AG08395 (cell line): ENCODE data around the gene IPO4.
A peak's percentile ranks its signal among the peaks of the same experiment; 100 is the strongest.

Experiments
- DNase-seq: peaks from one replicate; pipeline ENCODE4 v3.0.0; 2012; ENCODE audit warnings: mixed read lengths, low spot score

IPO4 gene

DNA sequence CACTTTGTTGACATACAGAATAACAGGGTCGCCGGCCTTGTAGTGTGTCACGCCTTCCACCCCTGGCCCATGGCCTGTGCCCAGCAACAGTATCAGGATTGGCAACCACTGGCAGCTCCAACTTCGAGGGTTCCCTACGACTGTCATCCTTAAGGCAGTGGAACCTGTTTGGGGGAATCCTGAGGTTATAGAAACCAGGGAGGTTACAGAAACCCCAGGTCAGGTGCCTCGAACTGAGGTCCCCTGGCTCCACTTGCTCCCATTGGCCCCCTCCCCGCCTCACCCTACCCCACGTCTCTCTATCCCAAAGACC is 6.2 kb upstream of the IPO4 start:
- no peak for DNase-seq

- DNase-seq: no peak
Observed at GRCh38 chr14:24194186-24194872, 5.7 kb upstream of the IPO4 start.

DNA sequence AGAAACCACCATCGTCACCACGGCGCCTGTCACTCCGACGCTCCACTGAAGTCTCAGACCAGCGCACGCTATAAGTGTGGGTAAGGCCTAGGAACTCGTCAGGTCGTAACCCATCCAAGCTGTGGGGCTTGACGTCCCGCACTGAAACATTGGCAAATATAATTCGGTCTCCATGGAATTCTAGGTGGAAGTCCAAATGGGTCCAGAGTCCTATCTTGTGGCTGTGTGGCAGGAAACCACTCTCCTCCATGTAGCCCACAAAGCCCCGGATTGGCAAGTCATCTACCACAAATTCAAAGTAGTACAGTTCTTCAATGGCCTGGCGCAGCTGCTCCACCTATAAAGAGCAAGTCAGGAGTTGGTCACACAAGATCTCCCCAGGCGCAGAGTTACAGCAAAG is 4.3 kb upstream of the IPO4 start:
- DNase-seq: no peak

- DNase-seq: no peak
Observed at GRCh38 chr14:24190416-24190815, 1.8 kb upstream of the IPO4 start.

DNA sequence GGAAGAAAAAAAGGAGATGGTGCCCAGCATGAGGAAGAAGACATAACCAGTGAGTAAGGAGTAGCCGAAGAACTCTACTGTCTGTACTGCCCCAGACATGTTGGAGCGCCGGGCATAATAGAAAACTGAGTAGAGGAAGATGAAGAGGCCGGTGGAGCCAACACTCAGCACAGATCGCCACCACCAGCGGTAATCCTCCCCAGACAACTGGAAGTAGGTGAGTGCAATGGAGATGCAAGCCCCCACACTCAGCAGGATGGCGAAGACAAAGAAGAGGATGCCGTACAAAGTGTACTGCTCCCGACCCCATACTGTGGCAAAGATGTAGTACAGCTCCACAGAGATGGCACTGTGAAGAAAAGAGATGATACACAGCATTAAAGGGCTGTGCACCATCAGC is 844 bp upstream of the IPO4 start:
- no peak for DNase-seq

- DNase-seq: no peak
Observed at GRCh38 chr14:24189059-24189375, 401 bp upstream of the IPO4 start.

GRCh38 chr14:24187539-24187915 is 1.1 kb downstream of the IPO4 start:
- DNase-seq: no peak

DNA sequence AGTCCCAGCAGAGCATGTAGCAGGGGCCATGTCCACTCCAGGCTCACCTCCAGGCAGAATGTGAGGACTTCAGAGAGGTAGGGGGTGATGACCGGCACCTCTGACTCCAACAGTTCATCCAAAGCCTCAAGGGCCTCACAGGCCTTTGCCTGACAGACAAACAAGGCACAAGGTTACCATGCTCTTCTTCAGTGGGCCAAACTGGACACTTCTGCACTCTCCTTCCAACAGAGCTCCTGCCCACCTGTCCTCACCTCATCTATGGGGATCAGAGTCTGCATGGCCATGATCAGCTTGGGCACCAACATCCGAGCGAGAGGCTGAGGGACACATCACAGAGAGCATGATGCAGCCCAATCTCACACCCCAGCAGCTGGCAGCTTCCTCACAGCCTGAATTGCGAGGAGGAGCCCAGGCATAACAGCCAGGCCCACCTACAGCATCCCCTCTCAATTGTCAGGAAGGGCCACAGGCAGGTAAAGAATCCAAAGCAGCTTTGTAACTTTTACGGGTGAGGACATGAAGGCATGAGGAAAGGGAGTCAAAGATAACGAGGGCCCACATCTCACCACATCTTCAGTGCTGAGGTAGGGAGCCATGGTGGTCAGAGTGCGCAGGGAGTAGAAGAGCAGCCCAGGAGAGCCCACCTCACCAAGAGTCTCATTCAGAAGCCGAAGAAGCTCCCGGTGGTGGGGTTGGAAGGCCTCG is 1.6 kb downstream of the IPO4 start:
- DNase-seq: no peak

DNA sequence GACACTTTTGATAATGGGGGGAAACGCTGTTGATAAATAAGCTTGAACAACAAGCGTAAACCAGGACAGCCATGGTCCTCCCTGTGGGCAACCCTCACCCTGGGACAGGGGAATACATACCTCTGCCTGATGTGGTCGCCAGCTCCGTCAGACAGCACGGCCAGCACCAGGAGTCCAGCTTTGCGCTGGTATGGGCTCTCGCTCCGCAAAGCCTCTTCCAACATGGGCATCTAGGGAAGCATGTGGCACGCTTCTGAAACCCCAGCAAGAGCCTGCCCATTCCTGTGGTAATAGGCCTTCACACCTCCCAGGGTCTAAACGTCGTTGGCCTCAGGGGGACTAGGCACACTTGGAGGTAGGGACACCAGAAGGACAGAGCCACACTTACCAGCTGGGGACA is 2.9 kb downstream of the IPO4 start:
- DNase-seq: no peak

DNA sequence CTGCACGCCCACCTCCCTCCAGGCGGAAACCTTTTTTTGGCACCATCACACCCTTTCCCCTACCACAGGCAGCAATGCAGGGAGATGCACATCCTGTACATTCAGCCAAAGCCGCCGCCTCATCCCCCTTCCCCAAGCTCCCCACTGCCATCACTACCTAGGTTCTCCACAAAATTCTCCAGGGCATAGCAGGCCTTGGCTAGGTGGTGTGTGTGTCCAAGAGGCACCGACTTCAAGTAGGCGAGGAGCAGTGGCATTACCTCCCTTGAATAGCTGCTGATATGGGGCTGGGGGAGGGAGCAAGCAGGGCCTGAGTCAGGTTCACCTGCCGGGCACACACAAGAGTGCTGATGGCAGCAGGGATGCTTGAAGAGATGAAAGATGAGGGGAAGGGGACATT is 3.6 kb downstream of the IPO4 start:
- DNase-seq: no peak

- no peak for DNase-seq
Observed at GRCh38 chr14:24184104-24184970, 4.3 kb downstream of the IPO4 start.

GRCh38 chr14:24183014-24183481 is 5.6 kb downstream of the IPO4 start:
- DNase-seq: no peak

- no peak for DNase-seq
Observed at GRCh38 chr14:24182110-24182882, 6.3 kb downstream of the IPO4 start.

DNA sequence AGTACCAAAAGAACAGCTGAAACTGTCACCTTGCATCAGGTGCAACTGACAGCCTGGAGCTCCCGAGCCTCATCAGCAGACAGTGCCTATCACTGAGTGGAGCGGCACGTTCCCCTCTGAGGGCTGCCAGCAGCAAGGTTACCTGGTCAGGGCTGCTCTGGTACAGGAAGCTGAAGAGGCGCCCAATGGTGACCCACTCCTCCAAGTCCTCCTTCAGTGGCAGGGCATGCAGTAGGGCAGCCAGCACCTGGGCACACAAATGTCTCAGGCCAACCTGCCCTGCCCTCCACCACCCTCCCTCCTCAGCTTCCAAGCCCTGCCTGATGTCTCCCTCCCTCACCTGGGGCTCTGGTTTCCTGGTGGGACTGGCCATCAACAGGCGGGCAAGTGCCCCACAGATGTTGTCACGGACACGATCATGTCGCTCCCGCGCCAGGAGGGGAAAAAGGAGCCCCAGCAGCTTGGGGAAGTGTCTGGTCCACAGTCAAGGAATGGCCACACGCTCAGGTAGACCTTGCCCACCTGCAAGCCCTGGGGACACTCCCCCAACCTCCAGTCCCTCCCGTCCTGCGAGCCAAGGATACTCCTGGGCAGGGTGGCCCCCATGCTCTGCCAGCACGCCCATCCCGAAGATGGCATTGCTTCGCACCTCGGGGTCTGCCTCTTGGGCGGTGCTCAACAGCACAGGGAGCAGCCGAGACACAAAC is 7.1 kb downstream of the IPO4 start:
- DNase-seq: no peak

- DNase-seq: peak; percentile 82
Observed at GRCh38 chr14:24179961-24180796, 8.4 kb downstream of the IPO4 start.

GRCh38 chr14:24179294-24179960 is 9.2 kb downstream of the IPO4 start:
- DNase-seq: no peak

DNA sequence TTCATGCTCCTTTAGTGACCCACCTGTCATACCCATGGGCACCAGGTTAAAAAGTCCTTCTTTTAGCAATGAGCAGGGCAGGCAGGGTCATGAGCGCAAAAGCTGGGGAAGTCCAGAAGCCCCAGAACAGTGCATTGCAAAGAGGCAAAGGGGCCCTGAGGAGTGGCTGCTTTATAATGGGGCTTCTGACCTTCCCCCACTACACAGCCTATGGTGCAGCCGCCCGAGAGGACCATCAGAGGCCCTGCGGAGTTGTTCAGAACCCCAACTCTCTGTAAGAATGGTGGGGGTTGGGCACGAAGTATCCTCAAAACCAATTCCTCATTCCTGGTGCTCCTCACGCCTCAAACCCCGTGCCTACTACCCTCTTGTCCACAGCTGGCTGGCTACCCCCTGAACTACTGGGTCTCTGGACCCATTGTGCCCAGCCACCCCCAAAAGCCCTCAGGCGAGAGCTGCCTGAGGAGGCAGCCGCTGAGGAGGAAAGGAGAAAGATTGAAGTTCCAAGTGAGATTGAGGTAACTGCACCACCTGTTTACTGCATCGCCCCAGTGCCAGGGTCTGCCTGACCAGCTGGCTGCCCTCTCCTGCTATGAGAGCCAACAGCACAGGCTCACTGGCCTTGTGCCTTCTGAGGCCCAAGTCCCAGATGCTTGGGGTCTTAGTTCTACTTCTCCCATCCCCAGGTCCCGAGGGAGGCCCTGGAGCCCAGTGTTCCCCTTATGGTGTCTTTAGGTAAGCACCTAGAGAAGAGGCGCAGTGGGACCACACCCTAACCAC is 10.0 kb downstream of the IPO4 start:
- no peak for DNase-seq

DNA sequence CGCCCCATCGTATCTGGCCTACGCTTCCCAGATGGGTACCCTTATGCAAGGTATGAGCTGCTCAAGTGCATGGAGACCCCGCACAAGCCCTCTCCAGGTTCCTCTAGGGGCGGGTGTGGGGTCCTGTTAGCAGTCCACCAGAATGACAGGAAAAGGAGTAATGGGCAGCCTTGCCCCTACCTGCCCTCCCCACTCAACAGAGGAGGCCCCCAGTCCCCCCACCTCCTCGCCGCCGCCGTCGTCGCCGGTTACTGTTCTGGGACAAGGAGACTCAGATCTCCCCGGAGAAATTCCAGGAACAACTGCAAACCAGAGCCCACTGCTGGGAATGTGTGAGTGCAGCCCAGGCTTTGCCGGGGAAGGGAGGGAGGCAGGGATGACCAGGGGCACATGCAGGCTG is 10.7 kb downstream of the IPO4 start:
- DNase-seq: no peak

- DNase-seq: no peak
Observed at GRCh38 chr14:24177041-24177825, 11.4 kb downstream of the IPO4 start.
